ENCODE data around the gene HLA-E.
A peak's percentile ranks its signal among the peaks of the same experiment; 100 is the strongest.
"Not testable (repeated sequence)": the region's sequence is repeated elsewhere in the genome, so short reads cannot be mapped to it uniquely, and the experiment has no call there.

Gene HLA-E

GRCh38 chr6:30481211-30481964 is 7.9 kb upstream of the HLA-E start:
- no peak for DNase-seq

- peak; percentile 86 to 88 for DNase-seq
Observed at GRCh38 chr6:30481965-30482644, 7.2 kb upstream of the HLA-E start.

DNA sequence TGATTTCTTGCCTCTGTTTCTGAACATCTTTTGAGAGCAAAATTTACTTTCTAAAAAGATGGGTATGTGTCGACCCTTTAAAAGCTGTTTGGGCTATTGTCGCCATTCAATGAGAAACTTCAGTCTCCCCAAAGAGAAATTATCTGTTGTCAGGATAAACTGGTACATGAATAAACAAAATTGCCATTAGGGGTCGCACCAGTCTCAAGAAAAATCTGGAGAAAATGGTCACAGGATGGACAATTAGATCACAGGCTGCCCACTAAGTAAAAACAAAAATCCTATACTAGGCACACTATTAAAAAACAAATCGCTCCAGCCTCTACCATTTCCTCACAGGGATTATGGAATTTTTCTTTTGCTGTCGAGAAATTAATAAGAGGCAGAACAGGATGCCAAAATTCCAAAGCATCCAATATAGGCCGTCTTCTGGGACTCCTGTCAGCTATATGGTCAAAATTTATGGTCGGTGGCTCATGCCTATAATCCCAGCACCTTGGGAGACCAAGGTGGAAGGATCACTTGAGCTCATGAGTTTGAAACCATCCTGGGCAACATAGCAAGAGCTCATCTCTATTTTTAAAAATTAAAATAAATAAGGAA is 5.5 kb upstream of the HLA-E start:
- DNase-seq: no peak

DNA sequence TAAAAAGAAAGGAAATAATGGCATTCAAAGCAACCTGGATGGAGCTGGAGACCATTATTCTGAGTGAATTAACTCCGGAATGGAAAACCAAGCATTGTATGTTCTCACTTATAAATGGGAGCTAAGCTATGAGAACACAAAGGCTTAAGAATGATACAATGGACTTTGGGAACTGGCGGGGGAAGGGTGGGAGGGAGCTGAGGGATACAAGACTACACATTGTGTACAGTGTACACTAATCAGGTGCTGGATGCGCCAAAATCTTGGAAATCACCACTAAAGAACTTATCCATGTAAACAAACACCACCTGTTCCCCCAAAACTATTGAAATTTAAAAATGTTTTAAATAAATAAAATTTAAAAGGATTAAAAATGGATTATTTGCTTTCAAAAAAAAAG is 4.1 kb upstream of the HLA-E start:
- no peak for DNase-seq

DNA sequence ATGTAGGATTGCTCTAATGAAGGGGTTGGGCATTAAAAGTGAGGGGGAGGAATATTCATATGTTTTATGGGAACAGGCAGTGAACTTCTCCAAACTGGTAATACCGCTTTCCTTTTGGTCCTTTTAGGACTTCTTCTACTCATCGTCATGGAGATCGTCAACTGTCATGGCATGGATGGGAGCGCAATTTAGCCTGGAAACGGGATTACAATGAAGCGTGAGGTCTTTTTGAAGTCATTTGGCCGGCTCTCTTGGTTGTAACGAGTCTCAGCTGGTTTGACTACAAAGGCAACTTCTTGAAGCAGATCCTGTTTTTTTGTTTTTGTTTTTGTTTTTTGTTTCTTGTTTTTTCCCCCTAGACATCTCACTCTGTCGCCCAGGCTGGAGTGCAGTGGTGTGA is 1.4 kb upstream of the HLA-E start:
- DNase-seq: no peak

DNA sequence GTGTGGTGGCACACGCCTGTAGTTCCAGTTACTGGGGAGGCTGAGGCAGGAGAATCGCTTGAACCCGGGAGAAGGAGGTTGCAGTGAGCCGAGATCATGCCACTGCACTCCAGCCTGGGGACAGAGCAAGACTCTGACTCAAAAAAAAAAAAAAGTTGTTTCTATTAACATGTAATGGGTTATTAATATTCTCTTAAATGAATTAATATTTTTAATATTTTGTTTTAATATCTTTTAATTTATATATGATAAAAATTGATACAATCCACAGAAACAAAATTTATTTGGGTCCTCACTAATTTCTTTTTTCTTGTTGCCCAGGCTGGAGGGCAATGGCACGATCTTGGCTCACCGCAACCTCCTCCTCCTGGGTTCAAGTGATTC is 620 bp upstream of the HLA-E start:
- not testable (repeated sequence) for DNase-seq

- peak; percentile 87 for DNase-seq
Observed at GRCh38 chr6:30490026-30490876, 942 bp downstream of the HLA-E start.

DNA sequence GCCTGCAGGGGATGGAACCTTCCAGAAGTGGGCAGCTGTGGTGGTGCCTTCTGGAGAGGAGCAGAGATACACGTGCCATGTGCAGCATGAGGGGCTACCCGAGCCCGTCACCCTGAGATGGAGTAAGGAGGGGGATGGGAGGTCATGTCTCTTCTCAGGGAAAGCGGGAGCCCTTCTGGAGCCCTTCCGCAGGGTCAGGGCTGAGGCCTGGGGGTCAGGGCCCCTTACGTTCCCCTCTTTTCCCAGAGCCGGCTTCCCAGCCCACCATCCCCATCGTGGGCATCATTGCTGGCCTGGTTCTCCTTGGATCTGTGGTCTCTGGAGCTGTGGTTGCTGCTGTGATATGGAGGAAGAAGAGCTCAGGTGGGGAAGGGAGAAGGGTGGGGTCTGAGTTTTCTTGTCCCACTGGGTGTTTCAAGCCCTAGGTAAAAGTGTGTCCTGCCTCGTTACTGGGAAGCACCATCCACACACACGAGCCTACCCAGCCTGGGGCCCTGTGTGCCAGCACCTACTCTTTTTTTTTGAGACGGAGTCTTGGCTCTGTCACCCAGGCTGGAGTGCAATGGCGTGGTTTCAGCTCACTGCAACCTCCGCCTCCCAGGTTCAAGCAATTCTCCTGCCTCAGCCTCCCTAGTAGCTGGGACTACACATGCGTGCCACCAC is 2.1 kb downstream of the HLA-E start:
- DNase-seq: not testable (repeated sequence)

DNA sequence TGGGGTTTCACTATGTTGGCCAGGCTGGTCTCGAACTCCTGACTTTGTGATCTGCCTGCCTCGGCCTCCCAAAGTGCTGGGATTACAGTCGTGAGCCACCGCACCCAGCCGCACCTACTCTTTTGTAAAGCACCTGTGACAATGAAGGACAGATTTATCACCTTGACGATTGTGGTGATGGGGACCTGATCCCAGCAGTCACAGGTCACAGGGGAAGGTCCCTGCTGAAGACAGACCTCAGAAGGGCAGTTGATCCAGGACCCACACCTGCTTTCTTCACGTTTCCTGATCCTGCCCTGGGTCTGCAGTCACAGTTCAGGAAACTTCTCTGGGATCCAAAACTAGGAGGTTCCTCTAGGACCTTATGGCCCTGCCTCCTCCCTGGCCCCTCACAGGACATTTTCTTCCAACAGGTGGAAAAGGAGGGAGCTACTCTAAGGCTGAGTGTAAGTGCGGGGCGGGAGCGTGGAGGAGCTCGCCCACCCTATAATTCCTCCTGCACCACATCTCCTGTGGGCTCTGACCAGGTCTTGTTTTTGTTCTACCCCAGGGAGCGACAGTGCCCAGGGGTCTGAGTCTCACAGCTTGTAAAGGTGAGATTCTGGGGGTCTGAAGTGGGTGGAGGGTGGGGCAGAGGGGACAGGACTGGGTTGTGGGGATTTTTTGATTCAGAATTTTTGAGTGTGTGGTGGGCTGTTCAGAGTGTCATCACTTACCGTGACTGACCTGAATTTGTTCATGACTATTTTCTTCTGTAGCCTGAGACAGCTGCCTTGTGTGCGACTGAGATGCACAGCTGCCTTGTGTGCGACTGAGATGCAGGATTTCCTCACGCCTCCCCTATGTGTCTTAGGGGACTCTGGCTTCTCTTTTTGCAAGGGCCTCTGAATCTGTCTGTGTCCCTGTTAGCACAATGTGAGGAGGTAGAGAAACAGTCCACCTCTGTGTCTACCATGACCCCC is 3.0 kb downstream of the HLA-E start:
- DNase-seq: no peak

GRCh38 chr6:30493643-30494250 is 4.4 kb downstream of the HLA-E start:
- no peak for DNase-seq

GRCh38 chr6:30494291-30494861 is 5.1 kb downstream of the HLA-E start:
- DNase-seq: no peak

DNA sequence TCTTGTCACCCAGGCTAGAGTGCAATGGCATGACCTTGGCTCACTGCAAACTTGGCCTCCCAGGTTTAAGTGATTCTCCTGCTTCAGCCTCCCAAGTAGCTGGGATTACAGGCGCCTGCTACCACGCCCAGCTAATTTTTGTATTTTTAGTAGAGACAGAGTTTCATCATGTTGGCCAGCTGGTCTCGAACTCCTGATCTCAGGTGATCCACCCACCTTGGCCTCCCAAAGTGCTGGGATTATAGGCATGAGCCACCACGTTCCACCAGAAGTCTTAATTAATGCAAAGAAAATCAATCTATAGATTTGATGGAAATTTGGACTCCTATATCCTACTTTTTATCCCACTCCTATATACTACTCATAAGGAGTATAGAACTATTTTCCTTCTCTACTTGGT is 5.8 kb downstream of the HLA-E start:
- not testable (repeated sequence) for DNase-seq

GRCh38 chr6:30495993-30496392 is 6.7 kb downstream of the HLA-E start:
- no peak for DNase-seq

DNA sequence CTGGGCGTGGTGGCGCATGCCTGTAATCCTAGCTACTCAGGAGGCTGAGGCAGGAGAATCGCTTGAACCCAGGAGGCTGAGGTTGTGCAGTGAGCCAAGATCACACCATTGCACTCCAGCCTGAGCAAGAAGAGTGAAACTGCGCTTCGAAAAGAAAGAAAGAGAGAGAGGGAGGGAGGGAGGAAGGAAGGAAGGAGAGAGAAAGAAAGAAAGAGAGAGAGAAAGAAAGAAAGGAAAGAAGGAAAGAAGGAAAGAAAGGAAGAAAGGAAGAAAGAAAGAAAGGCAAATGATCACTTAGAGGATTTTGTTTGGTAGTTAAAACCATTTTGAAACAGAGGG is 7.9 kb downstream of the HLA-E start:
- not testable (repeated sequence) for DNase-seq

DNA sequence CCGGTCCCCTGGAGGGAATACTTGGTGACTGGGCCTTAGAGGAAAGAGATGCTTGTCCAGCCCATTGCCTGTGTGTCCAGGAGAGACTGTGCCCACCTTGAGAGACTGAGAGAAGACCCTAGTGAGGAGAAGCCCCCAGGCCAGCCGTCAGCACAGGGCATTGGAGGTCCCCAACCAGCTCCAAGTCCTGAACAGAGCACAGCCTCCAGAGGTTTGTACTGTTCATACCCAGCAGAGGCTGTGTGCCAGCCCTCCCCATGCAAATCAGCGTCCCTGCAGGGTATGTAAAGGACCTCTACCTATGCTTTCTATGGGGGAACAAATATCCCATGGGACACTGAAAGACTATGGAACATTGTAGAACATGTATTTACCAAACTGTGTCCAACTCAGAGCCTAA is 8.4 kb downstream of the HLA-E start:
- DNase-seq: no peak

DNA sequence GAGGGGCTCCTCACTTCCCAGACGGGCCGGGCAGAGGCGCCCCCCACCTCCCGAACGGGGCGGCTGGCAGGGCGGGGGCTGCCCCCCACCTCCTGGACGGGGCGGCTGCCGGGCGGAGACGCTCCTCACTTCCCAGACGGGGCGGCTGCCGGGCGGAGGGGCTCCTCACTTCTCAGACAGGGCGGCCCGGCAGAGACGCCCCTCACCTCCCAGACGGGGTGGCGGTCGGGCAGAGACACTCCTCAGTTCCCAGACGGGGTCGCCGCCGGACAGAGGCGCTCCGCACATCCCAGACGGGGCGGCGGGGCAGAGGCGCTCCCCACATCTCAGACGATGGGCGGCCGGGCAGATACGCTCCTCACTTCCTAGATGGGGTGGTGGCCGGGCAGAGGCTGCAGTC is 9.4 kb downstream of the HLA-E start:
- not testable (repeated sequence) for DNase-seq

DNA sequence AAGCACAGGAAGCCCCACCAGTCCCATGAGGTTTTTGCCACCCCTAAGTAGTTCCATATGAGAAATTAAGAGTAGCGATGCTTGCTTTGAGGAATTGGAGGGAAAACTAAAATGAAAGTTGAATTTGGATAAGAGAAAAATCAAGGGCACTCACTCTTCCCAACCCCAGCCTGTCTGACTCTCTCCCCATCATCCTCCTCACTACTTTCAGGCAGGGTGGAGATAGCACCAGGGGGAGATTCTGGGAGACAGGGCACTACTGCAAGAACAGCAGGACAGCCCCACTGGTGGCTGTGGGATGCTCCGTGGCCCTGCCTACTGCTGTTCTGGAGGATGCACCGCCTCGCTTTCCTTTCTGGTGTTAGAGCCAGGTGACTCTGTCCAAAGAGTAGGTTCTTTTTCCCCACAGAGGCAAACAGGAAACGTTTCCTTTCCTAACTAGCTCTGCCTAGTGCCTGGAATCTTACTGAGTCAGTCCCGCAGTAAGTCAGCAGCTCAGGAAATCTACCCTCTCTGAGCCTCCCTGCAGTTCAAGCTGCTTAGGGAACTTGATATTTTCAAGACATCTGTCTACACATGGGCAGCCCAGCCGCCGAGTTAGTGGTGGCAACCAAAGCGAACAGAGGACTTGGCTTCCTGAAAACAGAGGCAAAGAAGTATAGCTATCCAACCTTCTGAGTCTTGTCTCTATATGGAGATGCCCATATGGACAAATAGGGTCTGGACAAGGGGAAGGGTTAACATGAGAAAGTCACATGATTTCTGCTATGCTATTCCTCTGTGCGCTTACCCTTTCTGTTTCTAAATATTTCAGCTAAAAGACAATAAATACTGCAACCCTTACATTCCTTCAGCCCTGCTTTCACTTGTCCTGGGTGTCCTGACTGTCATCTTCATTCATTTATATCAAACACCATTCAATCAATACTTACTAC is 11.4 kb downstream of the HLA-E start:
- DNase-seq: no peak

- DNase-seq: no peak
Observed at GRCh38 chr6:30507849-30508827, 18.8 kb downstream of the HLA-E start.

Measured in activated CD4-positive, alpha-beta T cell treated with anti-CD3 and anti-CD28 coated beads, Interleukin-2, amount 50 U/mL, for 4 hours (primary cell).